Loucy (cell line): Measurements from ENCODE around the gene ST6GAL1.

Experiments used
- H2AFZ ChIP-seq: fragments of 200-600 bp; sonication (generic); 2 replicates; pipeline ENCODE4 v1.6.0; 2016; ENCODE audit warnings: antibody characterized with exemption, mild to moderate bottlenecking, low read length, moderate library complexity
- H3F3A ChIP-seq: fragments of 200-600 bp; 2 replicates; pipeline ENCODE4 v1.6.0; 2016; ENCODE audit warnings: antibody characterized with exemption, low read depth, mild to moderate bottlenecking
- H3K27me3 ChIP-seq: fragments of 200-600 bp; sonication (generic); 2 replicates; pipeline ENCODE4 v1.6.1; 2014; ENCODE audit warnings: low read length, mild to moderate bottlenecking; ENCODE audit not compliant: insufficient read depth, poor library complexity, severe bottlenecking
- H3K36me3 ChIP-seq: fragments of 200-600 bp; sonication (generic); 2 replicates; pipeline ENCODE4 v1.6.1; 2016; ENCODE audit warnings: low read length; ENCODE audit not compliant: insufficient read depth
- H3K4me1 ChIP-seq: fragments of 200-600 bp; sonication (generic); 2 replicates; pipeline ENCODE4 v1.5.1; 2014; ENCODE audit warnings: low read length, mild to moderate bottlenecking; ENCODE audit not compliant: insufficient read depth, poor library complexity, severe bottlenecking
- H3K4me2 ChIP-seq: fragments of 200-600 bp; sonication (generic); 2 replicates; pipeline ENCODE4 v1.6.0; 2014; ENCODE audit warnings: antibody characterized with exemption, low read length, low read depth, mild to moderate bottlenecking; ENCODE audit not compliant: poor library complexity, severe bottlenecking
- H3K4me3 ChIP-seq: fragments of 200-600 bp; sonication (generic); 2 replicates; pipeline ENCODE4 v1.5.1; 2014; ENCODE audit warnings: low read length, mild to moderate bottlenecking, mixed read lengths; ENCODE audit not compliant: poor library complexity, severe bottlenecking
- H3K79me2 ChIP-seq: fragments of 200-600 bp; sonication (generic); 2 replicates; pipeline ENCODE4 v1.6.1; 2014; ENCODE audit warnings: low read length; ENCODE audit not compliant: insufficient read depth
- H3K9ac ChIP-seq: fragments of 200-600 bp; sonication (generic); 2 replicates; pipeline ENCODE4 v1.6.0; 2014; ENCODE audit warnings: mild to moderate bottlenecking, low read depth, low read length, moderate library complexity; ENCODE audit not compliant: poor library complexity, severe bottlenecking
- H3K9me2 ChIP-seq: fragments of 200-600 bp; sonication (generic); replicated peaks from 2 replicates; pipeline ENCODE4 v1.6.1; 2016; ENCODE audit warnings: low read depth, low read length, mixed read lengths
- H3K9me3 ChIP-seq: fragments of 200-600 bp; sonication (generic); 2 replicates; pipeline ENCODE4 v1.6.1; 2014; ENCODE audit warnings: mild to moderate bottlenecking, antibody characterized with exemption, low read length, low read depth; ENCODE audit not compliant: insufficient read depth
- H4K20me1 ChIP-seq: fragments of 200-600 bp; sonication (generic); 2 replicates; pipeline ENCODE4 v1.6.0; 2014; ENCODE audit warnings: antibody characterized with exemption, low read length, mild to moderate bottlenecking; ENCODE audit not compliant: insufficient read depth, poor library complexity, severe bottlenecking
- EZH2phosphoT487 ChIP-seq: fragments of 200-600 bp; IDR thresholded peaks from 2 replicates; pipeline ENCODE4 v1.6.1; 2018; ENCODE audit warnings: antibody characterized with exemption, mild to moderate bottlenecking, moderate library complexity, borderline replicate concordance
- TF ChIP-seq, protein P1 (sequence below): fragments of 200-600 bp; sonication (generic); conservative IDR thresholded peaks from 2 replicates; pipeline ENCODE4 v1.5.1; 2014; ENCODE audit warnings: mild to moderate bottlenecking, antibody characterized with exemption, low read length

Gene ST6GAL1

GRCh38 chr3:187024536-187025226 is 94.4 kb downstream of the ST6GAL1 start:
- H3K27me3 ChIP-seq, result no peaks in the 10 kb centered on the region
- no peak overlapping the region for H3K9ac ChIP-seq
- no peaks in the 10 kb centered on the region for H3K36me3 ChIP-seq
- H4K20me1 ChIP-seq, result peaks cover 4% of the 10 kb centered on the region
- no peak for TF ChIP-seq EZH2phosphoT487
- TF ChIP-seq, protein P1, sequence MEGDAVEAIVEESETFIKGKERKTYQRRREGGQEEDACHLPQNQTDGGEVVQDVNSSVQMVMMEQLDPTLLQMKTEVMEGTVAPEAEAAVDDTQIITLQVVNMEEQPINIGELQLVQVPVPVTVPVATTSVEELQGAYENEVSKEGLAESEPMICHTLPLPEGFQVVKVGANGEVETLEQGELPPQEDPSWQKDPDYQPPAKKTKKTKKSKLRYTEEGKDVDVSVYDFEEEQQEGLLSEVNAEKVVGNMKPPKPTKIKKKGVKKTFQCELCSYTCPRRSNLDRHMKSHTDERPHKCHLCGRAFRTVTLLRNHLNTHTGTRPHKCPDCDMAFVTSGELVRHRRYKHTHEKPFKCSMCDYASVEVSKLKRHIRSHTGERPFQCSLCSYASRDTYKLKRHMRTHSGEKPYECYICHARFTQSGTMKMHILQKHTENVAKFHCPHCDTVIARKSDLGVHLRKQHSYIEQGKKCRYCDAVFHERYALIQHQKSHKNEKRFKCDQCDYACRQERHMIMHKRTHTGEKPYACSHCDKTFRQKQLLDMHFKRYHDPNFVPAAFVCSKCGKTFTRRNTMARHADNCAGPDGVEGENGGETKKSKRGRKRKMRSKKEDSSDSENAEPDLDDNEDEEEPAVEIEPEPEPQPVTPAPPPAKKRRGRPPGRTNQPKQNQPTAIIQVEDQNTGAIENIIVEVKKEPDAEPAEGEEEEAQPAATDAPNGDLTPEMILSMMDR, result no peak
- H3K4me1 ChIP-seq, result peaks cover 7% of the 10 kb centered on the region
- H2AFZ ChIP-seq, result no peak overlapping the region
- no peaks in the 10 kb centered on the region for H3F3A ChIP-seq
- no peak overlapping the region for H3K4me2 ChIP-seq
- H3K9me2 ChIP-seq, result no peaks in the 10 kb centered on the region
- H3K79me2 ChIP-seq, result no peaks in the 10 kb centered on the region
- H3K9me3 ChIP-seq, result no peaks in the 10 kb centered on the region
- H3K4me3 ChIP-seq, result no peak overlapping the region

DNA sequence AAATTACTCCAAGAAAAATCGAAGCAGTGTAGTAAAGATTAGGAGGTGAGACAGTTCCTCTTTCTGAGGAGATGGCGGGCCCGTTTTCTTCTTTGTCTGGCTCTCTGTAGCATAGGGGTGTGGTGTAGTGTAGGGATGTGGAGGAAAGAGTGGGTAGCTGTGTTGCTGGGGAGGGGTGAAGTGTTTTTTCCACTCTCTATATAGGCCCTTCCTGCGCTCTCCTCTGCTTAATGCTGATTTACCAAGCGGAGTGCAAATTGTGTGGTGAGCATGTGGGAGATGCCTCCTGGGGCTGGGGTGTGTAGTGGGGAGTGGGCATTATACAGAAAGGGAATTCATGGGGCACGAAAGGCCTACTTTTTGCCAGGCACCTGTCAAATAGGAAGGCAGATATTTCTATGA is 94.9 kb downstream of the ST6GAL1 start:
- H3K4me1 ChIP-seq, result peaks cover 10% of the 10 kb centered on the region
- H2AFZ ChIP-seq, result no peak overlapping the region
- no peaks in the 10 kb centered on the region for H3K79me2 ChIP-seq
- no peaks in the 10 kb centered on the region for H3K9me3 ChIP-seq
- peaks cover 4% of the 10 kb centered on the region for H4K20me1 ChIP-seq
- H3F3A ChIP-seq, result no peaks in the 10 kb centered on the region
- no peaks in the 10 kb centered on the region for H3K36me3 ChIP-seq
- no peak overlapping the region for H3K4me3 ChIP-seq
- no peak overlapping the region for H3K9ac ChIP-seq
- H3K9me2 ChIP-seq, result no peaks in the 10 kb centered on the region
- H3K4me2 ChIP-seq, result no peak overlapping the region
- H3K27me3 ChIP-seq, result no peaks in the 10 kb centered on the region
- TF ChIP-seq EZH2phosphoT487, result no peak
- TF ChIP-seq, protein P1, result no peak

GRCh38 chr3:187025656-187026316 is 95.5 kb downstream of the ST6GAL1 start:
- H3K4me2 ChIP-seq, result no peak overlapping the region
- H3K9me2 ChIP-seq, result no peaks in the 10 kb centered on the region
- no peaks in the 10 kb centered on the region for H3F3A ChIP-seq
- H3K4me3 ChIP-seq, result no peak overlapping the region
- no peaks in the 10 kb centered on the region for H3K27me3 ChIP-seq
- peaks cover 4% of the 10 kb centered on the region for H4K20me1 ChIP-seq
- peaks cover 13% of the 10 kb centered on the region for H3K4me1 ChIP-seq
- H3K9me3 ChIP-seq, result no peaks in the 10 kb centered on the region
- TF ChIP-seq EZH2phosphoT487, result no peak
- TF ChIP-seq, protein P1, result no peak
- H3K36me3 ChIP-seq, result no peaks in the 10 kb centered on the region
- H3K79me2 ChIP-seq, result no peaks in the 10 kb centered on the region
- H2AFZ ChIP-seq, result no peak overlapping the region
- H3K9ac ChIP-seq, result no peak overlapping the region
